B cell (primary cell): ENCODE measurements around the gene SHD. TPM values are rescaled to one million over a fixed set of nuclear protein-coding genes. Genes with fewer than 3 reads are reported as not detected.
"Not testable (repeated sequence)": the region's sequence is repeated elsewhere in the genome, so short reads cannot be mapped to it uniquely, and the experiment has no call there.

Source experiments
- ATAC-seq: fragments of 200-7000 bp; cut with Tn5 transposase; one replicate; pipeline ENCODE4 v1.10.0; 2021; ENCODE audit warnings: low read depth, mild to moderate bottlenecking, moderate number of reproducible peaks, moderate library complexity
- CTCF ChIA-PET: fragments of 350-600 bp; sonication (Branson Sonifier 250); formaldehyde crosslinking; loops from one replicate; lab custom pipeline; 2021; ENCODE audit warnings: antibody characterized with exemption, inconsistent platforms; lab: Charles Lee
- POLR2A ChIA-PET: fragments of 350-600 bp; sonication (Branson Sonifier 250); formaldehyde crosslinking; loops from one replicate; lab custom pipeline; 2021; ENCODE audit warnings: antibody characterized with exemption; lab: Charles Lee
- DNase-seq: peaks from one replicate; pipeline ENCODE4 v3.0.0; 2013
- H2AFZ ChIP-seq: 2 replicates; pipeline ENCODE4 v1.6.1; 2012; ENCODE audit warnings: mild to moderate bottlenecking, low read depth, low read length; ENCODE audit not compliant: insufficient read depth, poor library complexity, severe bottlenecking
- H3K27ac ChIP-seq, 2 donors: 1 replicate in 1 of 2; 2 replicates in 1 of 2; pipeline ENCODE4 v1.5.1; 2012 to 2013; ENCODE audit warnings: low read length in 2 of 2, mild to moderate bottlenecking in 2 of 2, moderate library complexity in 1 of 2
- H3K27me3 ChIP-seq, 4 experiments: fragments of 200-600 bp in 1 of 4; sonication (generic) in 1 of 4; replicated peaks in 1 of 4; 1 replicate in 2 of 4; 2 replicates in 2 of 4; pipeline versions ENCODE4 v1.6.1 to v1.7.0; 2013 to 2016; ENCODE audit warnings: low read length in 3 of 4, mild to moderate bottlenecking in 2 of 4, mixed read lengths in 1 of 4, moderate library complexity in 1 of 4; ENCODE audit not compliant: insufficient read depth in 4 of 4, control insufficient read depth in 3 of 4; ENCODE audit errors: control extremely low read depth in 1 of 4
- H3K36me3 ChIP-seq, 2 experiments: replicated peaks in 1 of 2; 1 replicate in 1 of 2; 2 replicates in 1 of 2; pipeline versions ENCODE4 v1.6.1 to v1.7.1; 2013; ENCODE audit warnings: low read length in 1 of 2; ENCODE audit not compliant: insufficient read depth in 2 of 2, control insufficient read depth in 1 of 2; ENCODE audit errors: control extremely low read depth in 1 of 2, extremely low read depth in 1 of 2
- H3K4me1 ChIP-seq, 2 donors: fragments of 200-600 bp in 1 of 2; sonication (generic) in 1 of 2; 1 replicate in 1 of 2; 2 replicates in 1 of 2; pipeline versions ENCODE4 v1.5.1 to v1.6.1; 2013 to 2017; ENCODE audit warnings: low read length in 2 of 2; ENCODE audit not compliant: control insufficient read depth in 2 of 2, insufficient read depth in 2 of 2
- H3K4me2 ChIP-seq: replicated peaks from 2 replicates; pipeline ENCODE3; 2012; ENCODE audit warnings: mild to moderate bottlenecking, low read depth, low read length; ENCODE audit not compliant: poor library complexity, severe bottlenecking
- H3K4me3 ChIP-seq, 5 experiments: fragments of 200-600 bp in 1 of 5; sonication (generic) in 1 of 5; 1 replicate in 3 of 5; 2 replicates in 2 of 5; pipeline versions ENCODE4 v1.5.1 to v1.7.0; 2011 to 2016; ENCODE audit warnings: low read length in 4 of 5, mild to moderate bottlenecking in 4 of 5, low read depth in 2 of 5, control low read depth in 1 of 5, moderate library complexity in 1 of 5; ENCODE audit not compliant: insufficient read depth in 1 of 5; ENCODE audit errors: control extremely low read depth in 1 of 5, extremely low read depth in 1 of 5
- H3K79me2 ChIP-seq: fragments of 200-600 bp; sonication (generic); one replicate; pipeline ENCODE4 v1.6.0; 2016; ENCODE audit warnings: low read length; ENCODE audit not compliant: control insufficient read depth, insufficient read depth
- H3K9ac ChIP-seq: fragments of 200-600 bp; sonication (generic); 2 replicates; pipeline ENCODE4 v1.6.1; 2017; ENCODE audit warnings: mild to moderate bottlenecking, low read length, moderate library complexity
- H3K9me3 ChIP-seq, 3 donors: one replicate each; pipeline versions ENCODE4 v1.6.1 to v1.7.1; 2013; ENCODE audit warnings: low read length in 2 of 3; ENCODE audit not compliant: control insufficient read depth in 2 of 3, insufficient read depth in 1 of 3; ENCODE audit errors: control extremely low read depth in 1 of 3
- H4K20me1 ChIP-seq: 2 replicates; pipeline ENCODE4 v1.6.0; 2012; ENCODE audit warnings: mild to moderate bottlenecking, low read length; ENCODE audit not compliant: insufficient read depth, control insufficient read depth, poor library complexity, severe bottlenecking
- H3K27ac Mint-ChIP-seq: one replicate; pipeline ENCODE4 v1.8.0; 2021; ENCODE audit warnings: mixed read lengths
- H3K27me3 Mint-ChIP-seq: one replicate; pipeline ENCODE4 v1.8.0; 2021; ENCODE audit warnings: mixed read lengths
- H3K4me1 Mint-ChIP-seq: one replicate; pipeline ENCODE4 v1.8.0; 2021; ENCODE audit warnings: mixed read lengths
- H3K4me3 Mint-ChIP-seq: one replicate; pipeline ENCODE4 v1.8.0; 2021; ENCODE audit warnings: mixed read lengths
- H3K9me3 Mint-ChIP-seq: one replicate; pipeline ENCODE4 v1.8.0; 2022; ENCODE audit warnings: mixed read lengths; ENCODE audit not compliant: insufficient read depth
- EZH2 ChIP-seq: IDR thresholded peaks from 2 replicates; pipeline ENCODE4 v1.6.1; 2012; ENCODE audit warnings: borderline replicate concordance, low read depth, mild to moderate bottlenecking, moderate library complexity, low read length; ENCODE audit not compliant: insufficient read depth, poor library complexity, severe bottlenecking
- WGBS: methylation state at CpG from one replicate; pipeline ENCODE4 v1.1.5; 2013; ENCODE audit warnings: missing lambda C conversion rate; ENCODE audit not compliant: insufficient coverage; 5-methylcytosine and 5-hydroxymethylcytosine counted together
- intact Hi-C: fragments of 100-400 bp; cut with micrococcal nuclease; formaldehyde crosslinking; loops from one replicate; pipeline ENCODE4 v1.10.0; 2022
- polyA plus RNA-seq: library from polyadenylated mRNA; depleted of rRNA; stranded (reverse); fragments of >200 nt; gene quantifications from 2 replicates; pipeline ENCODE4 v1.2.3, GENCODE V29; 2012
- total RNA-seq, 2 donors: library from RNA; stranded (reverse); fragments of 120-200 nt in 1 of 2; gene quantifications; 1 replicate in 1 of 2; 2 replicates in 1 of 2; pipeline versions ENCODE4 v1.2.3 to v1.2.4, GENCODE V29; 2013 to 2022
- TF ChIP-seq, protein P1 (sequence below): fragments of 200-600 bp; IDR thresholded peaks from one replicate; pipeline ENCODE4 v1.8.0; 2022; ENCODE audit warnings: antibody characterized with exemption, mild to moderate bottlenecking

SHD gene
- total and polyA plus RNA-seq, 2 donors (not counting 1 experiment from before 2014, with no cell fraction given), result 0.17 TPM; not detected in 1

DNA sequence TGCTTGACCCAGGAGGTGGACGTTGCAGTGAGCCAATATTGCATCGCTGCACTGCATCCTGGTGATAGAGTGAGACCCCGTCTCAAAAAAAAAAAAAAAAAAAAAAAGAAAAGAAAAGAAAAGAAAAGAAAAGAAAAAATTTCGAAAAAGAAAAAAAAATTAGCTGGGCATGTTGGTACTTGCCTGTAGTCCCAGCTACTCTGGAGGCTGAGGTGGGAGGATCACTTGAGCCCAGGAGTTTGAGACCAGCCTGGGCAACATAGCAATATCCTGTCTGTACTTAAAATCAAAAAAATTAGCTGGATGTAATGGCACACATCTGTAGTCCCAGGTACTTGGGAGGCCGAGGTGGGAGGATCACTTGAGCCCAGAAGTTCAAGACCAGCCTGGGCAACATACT, 46.9 kb upstream of the SHD start:
- POLR2A ChIA-PET, result interaction anchor here (0.7 to 1.2 kb wide), 4 partner anchors 15 to 253 kb away, joined by 3 to 7 read pairs (median 4); partner anchors contain the start of gene YJU2
- H3K79me2 ChIP-seq, ATAC-seq, H3K27ac Mint-ChIP-seq, H3K4me3 ChIP-seq, DNase-seq, H3K4me3 Mint-ChIP-seq, intact Hi-C loops, H3K9ac ChIP-seq, H3K4me2 ChIP-seq, H3K9me3 Mint-ChIP-seq, H3K36me3 ChIP-seq, H3K27ac ChIP-seq, H3K9me3 ChIP-seq, H3K4me1 Mint-ChIP-seq, H4K20me1 ChIP-seq, H3K27me3 Mint-ChIP-seq, H3K27me3 ChIP-seq, H2AFZ ChIP-seq: not testable (repeated sequence)
- H3K4me1 ChIP-seq, result peaks cover 26 to 32% of the 10 kb centered on the region in 2 donors
- 100% methylated on average over 1 of the region's 5 CpGs for WGBS
- CTCF ChIA-PET, result interaction anchor here (0.7 to 2.0 kb wide), 7 partner anchors 8 to 660 kb away, joined by 3 to 7 read pairs (median 4); partner anchors contain the start of gene YJU2

DNA sequence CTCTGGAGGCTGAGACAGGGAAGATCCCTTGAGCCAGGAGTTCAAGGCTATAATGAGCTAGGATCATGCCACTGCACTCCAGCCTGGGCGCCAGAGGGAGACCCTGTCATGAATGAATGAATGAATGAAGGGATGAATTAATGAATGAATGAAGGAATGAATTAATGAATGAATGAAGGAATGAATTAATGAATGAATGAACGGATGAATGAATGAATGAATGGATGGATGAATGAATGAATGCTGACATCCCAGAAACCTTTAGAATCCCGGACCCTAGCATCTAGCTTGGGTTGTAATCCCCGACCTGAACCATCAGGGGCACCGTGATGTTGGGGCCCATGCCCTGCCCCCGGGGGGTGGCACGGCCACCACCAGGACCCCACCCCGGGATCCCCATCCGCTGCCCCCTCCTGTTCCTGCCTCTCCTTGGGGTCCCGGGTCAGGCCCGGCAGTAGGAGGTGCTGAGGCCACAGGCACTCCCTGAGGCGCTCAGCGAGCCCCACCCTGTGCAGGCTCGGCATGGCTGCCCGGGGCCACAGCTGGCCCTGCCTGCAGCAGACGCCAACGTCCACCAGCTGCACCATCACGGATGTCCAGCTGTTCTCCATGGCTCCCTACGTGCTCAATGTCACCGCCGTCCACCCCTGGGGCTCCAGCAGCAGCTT, 46.3 kb upstream of the SHD start:
- WGBS, result 61% methylated on average over 20 of the region's 21 CpGs
- peak overlapping the region; percentile 19 for H2AFZ ChIP-seq

More for the DNA sequence above, 46.3 kb upstream of the SHD start:
- Mint-ChIP-seq H3K9me3 (no peaks in the 10 kb centered on the region), H3K4me3 (no peak overlapping the region), H3K27ac (no peak overlapping the region), H3K4me1 (peaks cover 5% of the 10 kb centered on the region), H3K27me3 (no peaks in the 10 kb centered on the region)
- no peaks in the 10 kb centered on the region for H4K20me1 ChIP-seq
- intact Hi-C loops, result no loop called here
- peak overlapping the region; percentile 44 for H3K4me2 ChIP-seq
- no peak for TF ChIP-seq EZH2
- TF ChIP-seq, protein P1, sequence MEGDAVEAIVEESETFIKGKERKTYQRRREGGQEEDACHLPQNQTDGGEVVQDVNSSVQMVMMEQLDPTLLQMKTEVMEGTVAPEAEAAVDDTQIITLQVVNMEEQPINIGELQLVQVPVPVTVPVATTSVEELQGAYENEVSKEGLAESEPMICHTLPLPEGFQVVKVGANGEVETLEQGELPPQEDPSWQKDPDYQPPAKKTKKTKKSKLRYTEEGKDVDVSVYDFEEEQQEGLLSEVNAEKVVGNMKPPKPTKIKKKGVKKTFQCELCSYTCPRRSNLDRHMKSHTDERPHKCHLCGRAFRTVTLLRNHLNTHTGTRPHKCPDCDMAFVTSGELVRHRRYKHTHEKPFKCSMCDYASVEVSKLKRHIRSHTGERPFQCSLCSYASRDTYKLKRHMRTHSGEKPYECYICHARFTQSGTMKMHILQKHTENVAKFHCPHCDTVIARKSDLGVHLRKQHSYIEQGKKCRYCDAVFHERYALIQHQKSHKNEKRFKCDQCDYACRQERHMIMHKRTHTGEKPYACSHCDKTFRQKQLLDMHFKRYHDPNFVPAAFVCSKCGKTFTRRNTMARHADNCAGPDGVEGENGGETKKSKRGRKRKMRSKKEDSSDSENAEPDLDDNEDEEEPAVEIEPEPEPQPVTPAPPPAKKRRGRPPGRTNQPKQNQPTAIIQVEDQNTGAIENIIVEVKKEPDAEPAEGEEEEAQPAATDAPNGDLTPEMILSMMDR, result no peak
- ATAC-seq, result no peak
- POLR2A ChIA-PET, result interaction anchor here (0.7 to 1.2 kb wide), 5 partner anchors 14 to 254 kb away, joined by 3 to 8 read pairs (median 5); partner anchors contain the start of gene YJU2
- CTCF ChIA-PET, result interaction anchor here (0.7 to 2.0 kb wide), 4 partner anchors 11 to 403 kb away, joined by 3 to 7 read pairs (median 4); partner anchors contain the start of gene YJU2
- H3K4me3 ChIP-seq, result no peak overlapping the region
- H3K27me3 ChIP-seq, result no peaks in the 10 kb centered on the region
- H3K4me1 ChIP-seq, result peaks cover 25 to 31% of the 10 kb centered on the region in 2 donors
- no peak overlapping the region for H3K9ac ChIP-seq
- H3K9me3 ChIP-seq, result no peaks in the 10 kb centered on the region
- H3K79me2 ChIP-seq, result peaks cover 5% of the 10 kb centered on the region
- DNase-seq, result no peak
- no peaks in the 10 kb centered on the region for H3K36me3 ChIP-seq
- no peak overlapping the region for H3K27ac ChIP-seq
